Pancreas (tissue), 10 donors: ENCODE data around the gene EGFL7. TPM values are rescaled to one million over a fixed set of nuclear protein-coding genes. Genes with fewer than 3 reads are reported as not detected.
A peak's percentile ranks its signal among the peaks of the same experiment; 100 is the strongest.

ENCODE experiments used
- ATAC-seq, 4 donors: fragments of 200-7000 bp; cut with Tn5 transposase; one replicate each; pipeline versions ENCODE4 v1.8.0 to v1.9.1; 2020; ENCODE audit warnings: mild to moderate bottlenecking in 4 of 4, moderate library complexity in 4 of 4
- DNase-seq, 6 donors: peaks; one replicate each; pipeline ENCODE4 v3.0.0-alpha.2; 2020
- FAIRE-seq: peaks from 2 replicates; lab custom pipeline; 2012; peaks lifted over from hg19 to GRCh38; lab: Jason Lieb, UNC
- H3K27ac ChIP-seq, 4 donors: fragments of 200-600 bp; sonication (generic); 1 replicate in 3 of 4; 2 replicates in 1 of 4; pipeline versions ENCODE4 v1.5.0 to v1.8.0; 2020
- H3K27me3 ChIP-seq, 4 donors: fragments of 200-600 bp; one replicate each; pipeline ENCODE4 v1.8.0; 2021
- H3K36me3 ChIP-seq, 3 donors: fragments of 200-600 bp; sonication (generic) in 1 of 3; one replicate each; pipeline versions ENCODE4 v1.5.0 to v1.8.0; 2020 to 2021
- H3K4me1 ChIP-seq, 3 donors: fragments of 200-600 bp; one replicate each; pipeline ENCODE4 v1.8.0; 2021
- H3K4me3 ChIP-seq, 4 donors: fragments of 200-600 bp; sonication (generic) in 2 of 4; one replicate each; pipeline versions ENCODE4 v1.5.0 to v1.8.0; 2020 to 2021
- H3K9me3 ChIP-seq, 4 donors: fragments of 200-600 bp; one replicate each; pipeline ENCODE4 v1.8.0; 2021
- WGBS, 2 donors: extraction: QIAGEN DNeasy Blood & Tissue Kit; methylation state at CpG; one replicate each; pipeline ENCODE4 v1.1.7; 2013; 5-methylcytosine and 5-hydroxymethylcytosine counted together
- intact Hi-C, 3 donors: fragments of 100-400 bp; cut with DNase I; formaldehyde crosslinking; loops; one replicate each; pipeline versions ENCODE4 v1.11.1 to v1.14.2; 2022
- polyA plus RNA-seq, 2 donors: library from polyadenylated mRNA; stranded (reverse); fragments of 200-250 nt; gene quantifications; one replicate each; pipeline ENCODE4 v1.2.3, GENCODE V29; 2013
- total RNA-seq, 6 donors: library from RNA; stranded (reverse); fragmentation: NEBNext Ultra II Directional in 4 of 6; extraction: Animal tissue kit (Norgen Biotek cat#: 25700) in 4 of 6; gene quantifications; one replicate each; pipeline versions ENCODE4 v1.2.1 to v1.2.4, GENCODE V29; 2021 to 2023
- TF ChIP-seq, protein P1 (sequence below), 4 donors: fragments of 200-600 bp; sonication (generic) in 3 of 4; IDR thresholded peaks; one replicate each; pipeline versions ENCODE4 v1.5.0 to v1.8.0; 2021; ENCODE audit warnings: antibody characterized with exemption in 4 of 4
- donor health status: healthy with polysubstance abuse.
- donor health status: DM: no; HTN: no; CAD: no; lungs with moderate emphysema.
- donor health status: DM: no; HTN: no; CAD: no.
- donor health status: control.
- donor health status: control.
- donor health status: Bipolar disorder and iron deficiency.
- donor health status: DM: yes; HTN: yes; CAD: no.
- donor health status: DM: no; HTN: no; CAD: no.
- donor health status: DM: no; HTN: no; CAD: no.
- donor health status: DM: yes; HTN: yes; CAD: no.

The EGFL7 gene
- total and polyA plus RNA-seq, 8 donors = 8.6 to 134 (median 16.7) TPM

DNA sequence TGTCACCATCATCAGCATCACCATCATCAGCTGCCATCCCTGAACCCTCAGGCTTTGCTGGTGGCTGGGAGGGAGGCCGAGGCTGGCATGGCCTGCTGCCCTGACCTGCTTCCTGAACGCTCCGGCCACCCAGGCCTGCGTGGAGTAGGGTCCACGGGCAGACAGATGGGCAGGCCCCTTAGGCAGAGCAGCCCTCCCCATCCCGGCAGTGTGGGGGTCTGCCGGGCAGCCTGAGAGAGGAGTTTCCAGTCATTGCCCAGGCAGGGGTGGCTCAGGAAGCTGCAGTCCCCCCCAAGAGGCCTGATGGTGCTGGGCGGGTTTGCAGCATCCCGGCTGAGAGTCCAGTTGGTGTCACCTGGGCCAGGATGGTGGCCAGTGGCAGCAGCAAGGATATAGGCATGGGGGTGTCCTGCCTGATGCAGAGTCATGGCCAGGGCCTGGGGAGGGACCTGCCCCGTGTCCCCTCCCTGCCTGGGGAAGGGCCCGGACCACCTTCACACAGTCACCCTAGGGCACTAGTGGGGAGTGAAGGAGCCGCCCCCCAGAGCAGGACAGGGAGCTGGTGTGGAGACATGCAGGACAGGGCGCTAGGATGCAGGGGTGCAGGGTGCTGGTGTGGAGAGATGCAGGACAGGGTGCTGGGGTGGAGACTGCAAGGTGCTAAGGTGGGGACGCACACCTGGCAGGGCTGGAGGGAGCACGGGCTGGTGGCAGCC lies 7.7 kb upstream of the EGFL7 start:
- no peak for FAIRE-seq
- DNase-seq = peak in 2 of 6 donors; percentile 2 to 10
- Histone ChIP-seq H3K9me3 (no peaks in the 10 kb centered on the region), H3K27ac (peak overlapping the region in 2 of 4 donors; percentile 5 to 12), H3K36me3 (no peaks in the 10 kb centered on the region), H3K4me1 (no peaks in the 10 kb centered on the region), H3K27me3 (peaks cover 0 to 4% (median 0%) of the 10 kb centered on the region in 4 donors), H3K4me3 (no peak overlapping the region)
- WGBS, 2 donors = 68 to 81% methylated on average over 13 to 15 of the region's 15 CpGs
- intact Hi-C loops = no loop called here
- TF ChIP-seq, protein P1, sequence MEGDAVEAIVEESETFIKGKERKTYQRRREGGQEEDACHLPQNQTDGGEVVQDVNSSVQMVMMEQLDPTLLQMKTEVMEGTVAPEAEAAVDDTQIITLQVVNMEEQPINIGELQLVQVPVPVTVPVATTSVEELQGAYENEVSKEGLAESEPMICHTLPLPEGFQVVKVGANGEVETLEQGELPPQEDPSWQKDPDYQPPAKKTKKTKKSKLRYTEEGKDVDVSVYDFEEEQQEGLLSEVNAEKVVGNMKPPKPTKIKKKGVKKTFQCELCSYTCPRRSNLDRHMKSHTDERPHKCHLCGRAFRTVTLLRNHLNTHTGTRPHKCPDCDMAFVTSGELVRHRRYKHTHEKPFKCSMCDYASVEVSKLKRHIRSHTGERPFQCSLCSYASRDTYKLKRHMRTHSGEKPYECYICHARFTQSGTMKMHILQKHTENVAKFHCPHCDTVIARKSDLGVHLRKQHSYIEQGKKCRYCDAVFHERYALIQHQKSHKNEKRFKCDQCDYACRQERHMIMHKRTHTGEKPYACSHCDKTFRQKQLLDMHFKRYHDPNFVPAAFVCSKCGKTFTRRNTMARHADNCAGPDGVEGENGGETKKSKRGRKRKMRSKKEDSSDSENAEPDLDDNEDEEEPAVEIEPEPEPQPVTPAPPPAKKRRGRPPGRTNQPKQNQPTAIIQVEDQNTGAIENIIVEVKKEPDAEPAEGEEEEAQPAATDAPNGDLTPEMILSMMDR (IDR thresholded peaks at IDR 0.05) = no peak
- ATAC-seq = peak in 1 of 4 donors; percentile 12

DNA sequence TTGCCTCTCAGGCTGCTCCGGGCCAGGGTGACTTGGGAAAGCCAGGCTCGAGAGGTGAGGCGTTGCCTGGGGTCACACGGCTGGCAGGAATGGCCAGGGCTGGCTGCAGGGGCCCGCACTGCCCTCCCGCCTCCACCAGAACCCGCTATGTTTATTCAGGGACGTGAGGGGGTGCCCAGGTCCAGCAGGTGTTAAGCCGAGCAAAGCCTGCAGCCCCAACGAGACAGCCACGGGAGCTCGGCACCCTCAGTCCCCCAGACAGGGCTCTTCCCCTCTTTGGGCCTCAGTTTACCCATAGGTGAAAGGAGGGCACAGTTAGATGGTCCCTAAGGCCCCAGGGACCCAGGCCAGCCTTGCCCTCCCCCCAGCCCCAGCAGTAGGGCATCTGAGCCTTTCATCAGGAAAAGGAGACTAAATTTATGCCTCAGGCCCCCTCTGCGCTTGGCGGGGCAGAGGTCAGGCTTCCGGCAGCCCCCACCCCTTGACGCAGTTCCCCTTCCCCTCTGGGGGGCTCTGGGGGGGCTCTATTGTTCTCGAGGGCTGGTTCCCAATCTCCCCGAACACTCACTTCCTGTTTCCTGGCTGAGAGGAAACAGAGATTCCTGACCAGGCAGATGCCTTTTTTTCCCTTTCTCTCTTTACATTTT lies 7.1 kb upstream of the EGFL7 start:
- TF ChIP-seq, protein P1 (IDR thresholded peaks at IDR 0.05) = no peak
- FAIRE-seq (no peak), DNase-seq (peak in 2 of 6 donors; percentile 5 to 13), ATAC-seq (peak in 1 of 4 donors; percentile 7)
- Histone ChIP-seq H3K4me1 (no peaks in the 10 kb centered on the region), H3K4me3 (no peak overlapping the region), H3K36me3 (no peaks in the 10 kb centered on the region), H3K27me3 (peaks cover 0 to 4% (median 0%) of the 10 kb centered on the region in 4 donors), H3K9me3 (no peaks in the 10 kb centered on the region), H3K27ac (peak overlapping the region in 2 of 4 donors; percentile 5 to 12)
- intact Hi-C loops = no loop called here
- 55 to 63% methylated on average over 17 to 18 of the region's 18 CpGs for WGBS, 2 donors

DNA sequence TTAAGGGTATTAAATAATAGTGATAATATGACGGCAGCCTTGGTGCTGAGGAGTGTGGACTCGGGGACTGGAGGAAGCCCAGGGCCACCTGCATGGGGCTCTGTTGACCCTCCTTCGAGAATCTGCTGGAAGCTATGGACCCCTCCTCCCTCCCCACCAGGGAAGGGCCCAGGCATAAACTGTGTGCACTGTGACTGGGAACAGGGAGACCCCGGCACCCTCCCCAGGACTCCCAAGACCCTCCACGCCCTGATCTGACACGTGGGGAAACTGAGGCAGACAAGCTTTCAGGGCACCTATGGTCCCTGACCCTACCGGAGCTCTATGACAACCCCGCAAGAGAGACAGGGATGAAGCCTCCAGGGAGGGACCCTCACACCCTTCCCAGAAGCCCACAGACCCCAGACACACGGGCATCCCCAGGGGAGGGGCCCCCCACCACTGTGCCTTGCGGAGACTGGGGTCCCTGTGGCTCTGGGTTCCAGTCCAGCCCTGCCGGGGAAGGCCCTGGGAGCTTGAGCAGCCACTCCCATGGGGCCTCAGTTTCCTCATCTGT lies 6.5 kb upstream of the EGFL7 start:
- H3K27me3 ChIP-seq = peaks cover 0 to 4% (median 0%) of the 10 kb centered on the region in 4 donors

DNA sequence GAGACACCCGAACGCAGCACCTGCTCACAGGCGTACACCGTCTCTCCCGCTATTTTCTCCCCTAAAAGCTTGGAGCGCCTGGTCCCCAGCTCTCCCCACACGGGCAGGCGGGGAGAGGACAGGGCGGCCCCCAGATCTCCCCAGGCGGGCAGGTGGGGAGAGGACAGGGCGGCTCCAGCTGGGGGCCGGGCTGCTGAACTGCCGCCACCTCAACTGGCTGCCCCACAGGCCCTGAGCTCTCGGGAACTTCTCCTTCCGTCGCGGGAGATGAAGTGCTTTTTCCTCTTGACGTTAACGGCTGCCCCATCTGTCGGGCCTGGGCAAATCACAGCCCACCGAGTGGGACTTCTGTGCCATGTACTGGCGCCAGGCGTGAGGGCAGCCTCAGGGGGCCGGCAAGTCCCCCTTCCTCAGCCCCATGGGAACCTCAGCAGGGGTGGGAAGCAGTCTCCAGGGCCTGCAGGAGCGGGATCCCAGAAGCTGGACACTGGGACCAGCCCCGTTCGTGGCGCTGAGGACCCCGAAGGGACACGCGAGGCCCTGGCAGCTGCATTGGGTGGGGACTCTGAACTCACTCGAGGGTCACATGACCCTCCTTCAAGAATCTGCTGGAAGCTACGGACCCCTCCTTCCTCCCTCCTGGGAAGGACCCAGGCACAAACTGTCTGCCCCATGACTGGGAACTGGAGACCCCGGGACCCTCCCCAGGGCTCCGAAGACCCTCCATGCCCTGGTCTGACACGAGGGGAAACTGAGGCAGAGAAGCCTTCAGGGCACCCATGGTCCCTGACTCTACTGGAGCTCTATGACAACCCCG lies 5.7 kb upstream of the EGFL7 start:
- intact Hi-C loops = no loop called here
- WGBS, 2 donors = 54 to 63% methylated on average over 34 to 37 of the region's 37 CpGs
- Histone ChIP-seq H3K4me3 (no peak overlapping the region), H3K27ac (peak overlapping the region in 1 of 4 donors; percentile 18), H3K27me3 (peaks cover 0 to 4% (median 0%) of the 10 kb centered on the region in 4 donors), H3K9me3 (no peaks in the 10 kb centered on the region), H3K4me1 (no peaks in the 10 kb centered on the region), H3K36me3 (no peaks in the 10 kb centered on the region)
- TF ChIP-seq, protein P1 (IDR thresholded peaks at IDR 0.05) = no peak
- peak in 1 of 6 donors; percentile 2 for DNase-seq
- ATAC-seq = peak in 1 of 4 donors; percentile 15
- FAIRE-seq = no peak

More for the DNA sequence above, 6.5 kb upstream of the EGFL7 start:
- ATAC-seq (no peak), DNase-seq (peak in 2 of 6 donors; percentile 3 to 9), FAIRE-seq (no peak)
- peak overlapping the region in 1 of 4 donors; percentile 18 for H3K27ac ChIP-seq
- no peaks in the 10 kb centered on the region for H3K36me3 ChIP-seq
- H3K4me1 ChIP-seq = no peaks in the 10 kb centered on the region
- TF ChIP-seq, protein P1 (IDR thresholded peaks at IDR 0.05) = no peak
- H3K9me3 ChIP-seq = no peaks in the 10 kb centered on the region
- WGBS, 2 donors = 57 to 59% methylated on average over 10 to 11 of the region's 11 CpGs
- no peak overlapping the region for H3K4me3 ChIP-seq
- intact Hi-C loops = no loop called here
